ENCODE measurements around the gene CTSC. TPM values are rescaled to one million over a fixed set of nuclear protein-coding genes. Genes with fewer than 3 reads are reported as not detected.
"Not testable (repeated sequence)": the region's sequence is repeated elsewhere in the genome, so short reads cannot be mapped to it uniquely, and the experiment has no call there.

Gene CTSC
- total RNA-seq, 2 experiments from 2014 or later = 287 to 292 TPM

DNA sequence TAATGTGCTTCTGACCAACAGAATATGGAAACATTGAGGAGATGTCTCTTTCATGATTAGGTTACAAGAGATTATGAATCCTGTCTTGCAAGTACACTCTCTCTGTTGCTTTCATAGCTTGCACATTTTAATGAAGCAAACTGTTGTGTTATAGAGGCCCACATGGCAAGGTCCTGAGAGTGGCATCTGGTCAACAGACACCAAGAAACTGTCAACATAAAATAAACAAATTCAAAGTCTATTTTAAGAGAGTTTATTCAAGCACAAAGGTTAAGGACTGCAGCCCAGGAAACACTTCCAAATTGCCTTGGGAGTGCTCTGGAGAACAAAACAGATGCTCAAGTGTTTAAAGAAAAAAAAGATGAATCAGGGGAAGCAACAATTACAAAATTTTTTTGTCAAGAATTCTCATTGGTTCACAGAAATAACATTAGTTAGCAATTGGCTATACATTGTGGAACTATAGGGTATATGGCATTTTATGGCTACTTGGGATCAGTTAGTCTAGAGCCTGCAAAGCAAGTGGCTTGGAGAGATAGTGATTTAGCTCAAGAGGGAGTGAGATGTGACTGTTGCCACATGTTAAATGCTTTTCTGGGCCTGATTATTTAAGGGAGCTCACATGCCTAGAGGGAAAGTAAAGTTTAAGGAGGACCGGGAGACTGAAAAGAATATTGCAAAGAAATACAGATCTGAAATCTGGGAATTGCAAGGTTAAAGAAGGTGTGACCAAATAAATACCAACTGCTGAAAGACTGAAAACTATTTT is 54.6 kb downstream of the CTSC start:
- no peaks in the 10 kb centered on the region for H3K27me3 Mint-ChIP-seq
- CTCF ChIA-PET = interaction anchor here (1.2 kb wide), 1 partner anchor 261 kb away, joined by 4 read pairs; no protein-coding TSS in a partner anchor
- no peak overlapping the region for H3K4me3 Mint-ChIP-seq
- DNase-seq = no peak
- no peak overlapping the region for H3K27ac Mint-ChIP-seq
- peaks cover 44% of the 10 kb centered on the region for H3K36me3 Mint-ChIP-seq
- ATAC-seq = no peak
- H3K9me3 Mint-ChIP-seq (ENCODE audit: low read depth) = no peaks in the 10 kb centered on the region
- no peaks in the 10 kb centered on the region for H3K4me1 Mint-ChIP-seq

DNA sequence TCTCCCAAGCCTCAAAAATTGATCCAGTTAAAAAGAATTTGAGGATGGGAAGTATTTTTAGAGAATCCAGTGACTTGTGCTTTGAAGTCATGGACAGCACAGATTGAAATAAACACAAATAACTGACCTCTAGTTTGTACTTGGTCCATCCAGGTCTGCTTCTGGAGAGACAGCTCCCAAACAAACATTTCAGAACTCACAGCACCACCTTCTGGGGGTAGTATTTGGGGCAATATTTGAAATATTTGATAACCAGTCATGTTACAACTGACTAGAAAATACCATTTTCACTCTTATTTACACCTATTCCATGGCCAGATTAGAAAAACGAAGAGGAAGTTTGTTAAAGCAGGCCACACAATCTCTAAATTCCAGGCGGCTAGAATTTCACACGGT is 56.2 kb downstream of the CTSC start:
- CTCF ChIA-PET = interaction anchor here (1.0 kb wide), 1 partner anchor 265 kb away, joined by 3 read pairs; no protein-coding TSS in a partner anchor

DNA sequence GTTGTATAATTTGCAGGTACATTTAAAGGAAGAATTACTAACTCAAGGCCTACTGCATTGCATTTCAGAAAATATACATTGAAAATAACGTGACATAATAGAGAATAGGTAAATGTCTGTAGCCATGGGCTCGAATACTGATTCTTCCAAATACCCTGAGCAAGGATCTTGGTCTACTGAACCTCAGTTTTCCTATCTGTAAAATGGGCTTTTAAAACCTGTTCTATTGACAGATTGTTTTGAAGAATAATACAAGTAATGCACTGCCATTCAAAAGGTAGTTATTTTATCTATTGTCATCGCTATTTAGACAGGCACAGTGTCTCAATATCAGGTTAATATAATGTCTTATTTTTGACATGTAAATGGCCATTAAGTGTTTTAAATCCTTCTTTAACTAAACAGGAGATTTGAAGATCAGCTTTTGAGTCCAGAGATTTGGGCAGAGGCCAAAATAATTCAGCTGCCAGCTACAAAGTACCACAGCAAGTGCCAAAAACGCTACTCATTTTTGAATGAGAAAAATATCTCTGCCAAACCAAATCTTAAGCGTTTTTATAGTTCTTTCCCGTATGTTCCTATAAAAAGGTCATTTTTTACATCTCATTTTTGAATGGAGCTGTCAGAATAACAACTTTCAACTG is 56.7 kb downstream of the CTSC start:
- Mint-ChIP-seq H3K4me3 (no peak overlapping the region), H3K4me1 (no peaks in the 10 kb centered on the region), H3K27ac (no peak overlapping the region), H3K9me3 (ENCODE audit: low read depth) (no peaks in the 10 kb centered on the region), H3K36me3 (peaks cover 35% of the 10 kb centered on the region), H3K27me3 (no peaks in the 10 kb centered on the region)
- DNase-seq (no peak), ATAC-seq (no peak)
- CTCF ChIA-PET = interaction anchor here (1.0 kb wide), 1 partner anchor 264 kb away, joined by 3 read pairs; no protein-coding TSS in a partner anchor

More for the DNA sequence above, 56.2 kb downstream of the CTSC start:
- H3K4me3 Mint-ChIP-seq = no peak overlapping the region
- H3K9me3 Mint-ChIP-seq (ENCODE audit: low read depth) = no peaks in the 10 kb centered on the region
- peaks cover 37% of the 10 kb centered on the region for H3K36me3 Mint-ChIP-seq
- no peaks in the 10 kb centered on the region for H3K4me1 Mint-ChIP-seq
- ATAC-seq (no peak), DNase-seq (no peak)
- no peaks in the 10 kb centered on the region for H3K27me3 Mint-ChIP-seq
- no peak overlapping the region for H3K27ac Mint-ChIP-seq

DNA sequence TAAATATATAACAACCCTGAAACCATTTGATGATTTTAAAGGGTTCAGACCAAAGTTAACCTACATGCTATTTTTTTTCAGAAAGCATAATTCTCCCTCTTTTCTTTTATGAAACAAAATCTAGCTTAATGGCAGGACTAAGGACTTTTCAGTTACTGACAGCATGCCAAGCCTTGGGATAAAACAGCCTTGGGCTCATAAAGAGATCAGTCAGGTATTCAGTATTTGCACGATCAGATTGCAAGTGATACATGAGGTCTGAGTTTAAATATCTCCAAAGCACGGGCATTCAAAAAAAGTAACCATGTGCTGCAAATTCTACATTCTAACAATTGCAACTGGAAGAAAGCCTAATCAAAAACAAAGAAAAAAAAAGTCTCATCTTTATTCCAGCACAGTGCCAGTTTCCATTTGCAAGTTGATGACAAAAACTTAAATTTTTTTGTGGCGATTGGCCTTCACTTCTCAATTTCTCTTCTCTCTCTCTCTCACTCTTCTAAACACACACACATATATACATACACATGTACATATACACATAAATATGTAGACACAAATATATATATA is 60.1 kb downstream of the CTSC start:
- Mint-ChIP-seq H3K9me3 (ENCODE audit: low read depth) (no peaks in the 10 kb centered on the region), H3K4me3 (no peak overlapping the region), H3K27me3 (no peaks in the 10 kb centered on the region), H3K4me1 (no peaks in the 10 kb centered on the region), H3K27ac (no peak overlapping the region), H3K36me3 (peaks cover 32% of the 10 kb centered on the region)
- CTCF ChIA-PET = no interaction called here
- DNase-seq (no peak), ATAC-seq (no peak)

DNA sequence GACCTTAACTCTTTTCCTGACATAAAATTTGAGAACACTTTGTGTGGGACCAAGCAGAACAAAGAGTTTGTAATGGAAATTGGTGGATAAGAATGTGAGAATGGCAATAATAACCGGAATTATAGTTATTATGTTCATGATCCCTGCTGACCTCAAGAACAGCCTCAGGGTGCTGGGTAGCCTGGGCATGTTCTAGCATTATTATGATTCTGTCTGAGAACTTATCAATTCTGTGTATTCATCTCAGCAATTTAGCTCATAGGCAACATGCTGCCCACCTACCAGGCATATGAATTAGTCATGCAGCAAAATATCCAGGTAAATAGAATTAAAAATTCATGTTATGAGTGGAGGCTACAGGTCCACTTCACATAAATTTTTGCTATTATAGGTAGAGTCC is 61.9 kb downstream of the CTSC start:
- Mint-ChIP-seq H3K9me3 (ENCODE audit: low read depth) (no peaks in the 10 kb centered on the region), H3K4me3 (no peak overlapping the region), H3K4me1 (no peaks in the 10 kb centered on the region), H3K27me3 (no peaks in the 10 kb centered on the region), H3K36me3 (peaks cover 34% of the 10 kb centered on the region), H3K27ac (no peak overlapping the region)
- CTCF ChIA-PET = no interaction called here
- DNase-seq (no peak), ATAC-seq (no peak)

DNA sequence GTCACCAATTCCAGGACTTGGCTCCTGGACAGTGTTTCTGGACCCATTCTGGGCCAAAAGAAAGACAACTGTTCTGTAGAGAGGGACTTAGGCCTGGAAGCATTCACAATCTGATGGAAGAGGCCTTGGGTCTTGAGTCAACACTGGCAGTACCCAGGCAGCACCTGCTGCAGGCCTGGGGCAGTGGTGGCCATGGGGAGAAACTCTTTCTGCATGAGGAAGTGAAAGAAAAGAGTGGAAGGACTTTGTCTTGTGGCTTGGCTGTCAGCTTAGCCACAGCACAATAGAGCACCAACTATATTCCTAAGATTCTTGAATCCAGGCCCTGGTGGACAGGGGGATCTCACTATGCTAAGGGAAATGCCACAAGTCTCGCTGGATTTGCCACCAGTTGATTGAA is 70.6 kb downstream of the CTSC start:
- DNase-seq (no peak), ATAC-seq (no peak)
- no peaks in the 10 kb centered on the region for H3K27me3 Mint-ChIP-seq
- CTCF ChIA-PET = interaction anchor here (1.3 kb wide), 1 partner anchor 277 kb away, joined by 3 read pairs; no protein-coding TSS in a partner anchor
- peaks cover 70% of the 10 kb centered on the region for H3K36me3 Mint-ChIP-seq
- H3K27ac Mint-ChIP-seq = no peak overlapping the region
- no peaks in the 10 kb centered on the region for H3K4me1 Mint-ChIP-seq
- H3K4me3 Mint-ChIP-seq = no peak overlapping the region
- peaks cover 12% of the 10 kb centered on the region for H3K9me3 Mint-ChIP-seq (ENCODE audit: low read depth)

DNA sequence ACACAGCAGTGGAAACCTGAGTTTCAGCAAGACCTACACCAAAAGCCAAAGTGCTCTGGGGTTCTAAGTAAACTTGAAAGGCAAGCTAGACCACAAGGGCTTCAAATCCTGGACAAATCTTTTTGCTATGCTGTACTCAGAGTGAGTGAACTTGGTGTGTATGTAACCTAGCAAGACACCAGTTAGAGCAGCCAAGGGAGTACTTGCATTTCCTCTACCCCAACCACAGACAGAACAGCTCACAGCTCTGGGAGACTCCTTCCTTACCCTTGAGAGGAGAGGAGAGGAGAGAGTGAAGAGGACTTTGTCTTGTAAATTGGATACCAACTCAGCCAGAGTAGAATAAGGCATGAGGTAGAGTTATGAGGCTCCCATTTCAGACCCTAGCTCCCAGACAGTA is 71.4 kb downstream of the CTSC start:
- H3K36me3 Mint-ChIP-seq = peaks cover 73% of the 10 kb centered on the region
- no peaks in the 10 kb centered on the region for H3K27me3 Mint-ChIP-seq
- no peak overlapping the region for H3K27ac Mint-ChIP-seq
- H3K4me1 Mint-ChIP-seq = no peaks in the 10 kb centered on the region
- peaks cover 19% of the 10 kb centered on the region for H3K9me3 Mint-ChIP-seq (ENCODE audit: low read depth)
- DNase-seq = no peak
- CTCF ChIA-PET = interaction anchor here (1.3 kb wide), 1 partner anchor 278 kb away, joined by 3 read pairs; no protein-coding TSS in a partner anchor
- no peak overlapping the region for H3K4me3 Mint-ChIP-seq
- ATAC-seq = no peak

DNA sequence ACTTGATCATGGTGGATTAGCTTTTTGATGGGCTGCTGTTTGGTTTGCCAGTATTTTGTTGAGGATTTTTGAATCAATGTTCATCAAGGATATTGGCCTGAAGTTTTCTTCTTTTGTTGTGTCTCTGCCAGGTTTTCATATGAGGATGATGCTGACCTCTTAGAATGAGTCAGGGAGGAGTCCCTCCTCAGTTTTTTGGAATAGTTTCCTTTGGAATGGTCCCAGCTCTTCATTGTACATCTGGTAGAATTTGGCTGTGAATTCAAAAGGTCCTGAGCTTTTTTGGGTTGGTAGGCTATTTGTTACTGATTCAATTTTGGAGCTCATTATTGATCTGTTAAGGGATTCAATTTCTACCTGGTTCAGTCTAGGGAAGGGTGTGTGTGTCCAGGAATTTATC is 78.1 kb downstream of the CTSC start:
- CTCF ChIA-PET = no interaction called here
- H3K4me1 Mint-ChIP-seq = no peaks in the 10 kb centered on the region
- no peaks in the 10 kb centered on the region for H3K27me3 Mint-ChIP-seq
- H3K36me3 Mint-ChIP-seq = peaks cover 52% of the 10 kb centered on the region
- no peak for ATAC-seq
- H3K9me3 Mint-ChIP-seq (ENCODE audit: low read depth) = peaks cover 36% of the 10 kb centered on the region
- DNase-seq = no peak
- no peak overlapping the region for H3K27ac Mint-ChIP-seq
- H3K4me3 Mint-ChIP-seq = no peak overlapping the region

DNA sequence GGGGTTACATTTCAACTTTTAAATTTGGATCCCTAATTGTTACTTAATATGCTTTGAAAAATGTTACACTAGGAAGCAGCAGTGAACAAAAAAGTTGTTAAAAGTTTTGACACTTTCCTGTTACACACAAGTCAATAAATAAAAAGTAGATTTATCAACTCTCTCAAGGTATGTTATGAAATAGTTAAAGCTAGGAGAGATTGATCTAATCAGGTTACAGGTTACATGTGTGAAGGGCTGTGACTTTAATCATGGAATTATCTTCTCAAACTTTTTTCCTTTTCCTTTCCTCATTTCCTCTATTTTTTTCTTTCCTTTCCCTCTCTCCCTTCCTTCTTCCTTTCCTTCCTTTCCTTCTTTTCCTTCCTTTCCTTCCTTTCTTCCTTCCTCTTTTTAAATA is 85.3 kb downstream of the CTSC start:
- H3K4me1 Mint-ChIP-seq = no peaks in the 10 kb centered on the region
- no peak for ATAC-seq
- no peaks in the 10 kb centered on the region for H3K27me3 Mint-ChIP-seq
- no peak overlapping the region for H3K4me3 Mint-ChIP-seq
- H3K27ac Mint-ChIP-seq = no peak overlapping the region
- CTCF ChIA-PET = no interaction called here
- peaks cover 7% of the 10 kb centered on the region for H3K9me3 Mint-ChIP-seq (ENCODE audit: low read depth)
- peaks cover 9% of the 10 kb centered on the region for H3K36me3 Mint-ChIP-seq
- no peak for DNase-seq

DNA sequence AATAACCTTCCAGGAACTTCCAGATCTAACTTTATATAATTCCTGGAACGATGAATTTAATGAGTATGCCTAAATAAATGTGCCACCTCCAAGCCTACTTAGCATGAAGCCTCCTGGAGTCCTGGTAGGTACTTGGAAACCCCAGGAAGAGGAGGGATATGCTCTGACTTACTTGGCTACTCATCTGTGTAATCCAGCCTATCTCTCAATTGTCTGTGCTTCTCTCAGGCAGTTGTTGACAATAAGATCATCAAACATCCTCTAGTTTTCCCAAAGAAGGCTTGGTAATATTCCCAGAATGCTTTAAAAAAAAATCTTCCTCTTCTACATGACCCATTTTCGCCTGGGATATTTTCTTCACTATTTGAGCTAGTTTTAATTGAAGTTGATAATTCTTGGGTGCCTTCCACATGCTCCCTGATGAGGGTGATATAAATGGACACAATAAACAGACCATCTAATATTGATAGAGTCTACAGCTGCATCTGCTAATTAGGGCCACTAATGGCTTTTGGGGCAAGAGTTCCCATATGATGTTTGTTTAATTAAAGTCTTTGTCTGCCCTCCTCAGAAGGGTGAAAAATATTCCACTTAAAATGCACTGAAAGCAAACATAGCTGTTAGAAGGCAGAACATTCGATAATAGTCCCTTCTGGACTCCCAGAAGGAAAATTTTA is 86.8 kb downstream of the CTSC start:
- CTCF ChIA-PET = no interaction called here

DNA sequence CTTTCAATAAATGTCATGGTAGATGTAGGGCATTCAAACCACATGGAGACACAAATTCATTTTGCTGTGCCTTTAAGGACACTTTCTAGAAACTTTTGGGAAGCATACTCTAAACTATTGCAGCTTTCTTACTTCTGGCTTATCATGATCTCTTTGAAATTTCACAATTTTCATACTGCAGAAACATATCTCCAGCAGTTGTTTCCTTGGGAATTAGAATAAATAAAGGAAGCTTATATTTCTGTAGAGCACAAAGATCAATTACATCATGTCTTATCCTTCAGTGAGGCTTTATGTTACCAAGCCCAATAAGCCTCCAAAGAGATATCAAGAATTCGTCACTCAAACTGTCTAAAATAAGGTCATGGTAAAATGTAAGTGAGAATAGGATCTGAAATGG is 87.8 kb downstream of the CTSC start:
- H3K36me3 Mint-ChIP-seq = peaks cover 9% of the 10 kb centered on the region
- H3K27me3 Mint-ChIP-seq = no peaks in the 10 kb centered on the region
- CTCF ChIA-PET = no interaction called here
- DNase-seq (no peak), ATAC-seq (no peak)
- H3K9me3 Mint-ChIP-seq (ENCODE audit: low read depth) = peaks cover 3% of the 10 kb centered on the region
- H3K4me1 Mint-ChIP-seq = no peaks in the 10 kb centered on the region
- no peak overlapping the region for H3K4me3 Mint-ChIP-seq
- H3K27ac Mint-ChIP-seq = no peak overlapping the region

More for the DNA sequence above, 86.8 kb downstream of the CTSC start:
- Mint-ChIP-seq H3K4me3 (no peak overlapping the region), H3K9me3 (ENCODE audit: low read depth) (peaks cover 5% of the 10 kb centered on the region), H3K36me3 (peaks cover 12% of the 10 kb centered on the region), H3K4me1 (no peaks in the 10 kb centered on the region), H3K27ac (no peak overlapping the region), H3K27me3 (no peaks in the 10 kb centered on the region)
- DNase-seq = no peak
- ATAC-seq = no peak

DNA sequence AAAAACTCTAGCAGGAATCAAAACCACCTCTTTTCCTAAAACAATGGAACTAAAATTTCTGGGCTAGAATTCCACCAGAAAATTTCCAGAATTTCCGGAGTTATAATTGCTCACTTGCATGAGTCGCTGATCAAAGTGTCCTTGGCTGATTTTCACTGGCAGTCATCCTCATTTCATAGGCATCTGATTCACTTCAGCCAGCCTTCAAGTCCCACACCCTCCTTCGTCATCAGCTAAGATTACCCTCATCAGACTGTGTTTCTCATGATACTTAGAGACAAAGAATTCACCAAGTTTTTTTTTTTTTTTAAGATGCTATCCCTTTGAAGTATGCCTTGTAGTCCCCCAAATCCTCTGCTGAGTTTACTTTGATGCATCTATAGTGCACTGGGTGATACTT is 90.8 kb downstream of the CTSC start:
- DNase-seq = no peak
- CTCF ChIA-PET = no interaction called here

DNA sequence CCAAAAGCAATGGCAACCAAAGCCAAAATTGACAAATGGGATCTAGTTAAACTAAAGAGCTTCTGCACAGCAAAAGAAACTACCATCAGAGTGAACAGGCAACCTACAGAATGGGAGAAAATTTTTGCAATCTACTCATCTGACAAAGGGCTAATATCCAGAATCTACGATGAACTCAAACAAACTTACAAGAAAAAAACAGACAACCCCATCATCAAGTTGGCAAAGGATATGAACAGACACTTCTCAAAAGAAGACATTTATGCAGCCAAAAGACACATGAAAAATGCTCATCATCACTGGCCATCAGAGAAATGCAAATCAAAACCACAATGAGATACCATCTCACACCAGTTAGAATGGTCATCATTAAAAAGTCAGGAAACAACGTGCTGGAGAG is 92.0 kb downstream of the CTSC start:
- ATAC-seq; H3K9me3 Mint-ChIP-seq (ENCODE audit: low read depth); H3K4me3 Mint-ChIP-seq; H3K27ac Mint-ChIP-seq; DNase-seq; H3K27me3 Mint-ChIP-seq; H3K4me1 Mint-ChIP-seq; CTCF ChIA-PET: not testable (repeated sequence)
- peaks cover 16% of the 10 kb centered on the region for H3K36me3 Mint-ChIP-seq

More for the DNA sequence above, 90.8 kb downstream of the CTSC start:
- no peak overlapping the region for H3K4me3 Mint-ChIP-seq
- H3K4me1 Mint-ChIP-seq = no peaks in the 10 kb centered on the region
- ATAC-seq = no peak
- peaks cover 3% of the 10 kb centered on the region for H3K9me3 Mint-ChIP-seq (ENCODE audit: low read depth)
- no peaks in the 10 kb centered on the region for H3K27me3 Mint-ChIP-seq
- H3K27ac Mint-ChIP-seq = no peak overlapping the region
- peaks cover 14% of the 10 kb centered on the region for H3K36me3 Mint-ChIP-seq

All from activated CD8-positive, alpha-beta memory T cell treated with anti-CD3 and anti-CD28 coated beads, Interleukin-2, amount 10 ng/mL, durations not matched to agents 7 days and 5 days (primary cell).